Lower leg skin (tissue), 4 donors: Measurements from ENCODE around the gene CSNK1D. TPM values are rescaled to one million over a fixed set of nuclear protein-coding genes. Genes with fewer than 3 reads are reported as not detected.

Source experiments
- DNase-seq, 2 donors: peaks; one replicate each; pipeline ENCODE4 v3.0.0-alpha.2; 2019; ENCODE audit warnings: low spot score in 2 of 2
- H3K4me3 ChIP-seq: fragments of 200-600 bp; sonication (generic); 2 replicates; pipeline ENCODE4 v1.5.1; 2017; ENCODE audit warnings: mild to moderate bottlenecking, low read depth; ENCODE audit not compliant: poor library complexity, severe bottlenecking
- POLR2A ChIP-seq, 2 donors: fragments of 450-650 bp; IDR thresholded peaks; one replicate each; pipeline ENCODE4 v1.6.1; 2016 to 2017; ENCODE audit warnings: antibody characterized with exemption in 2 of 2, mild to moderate bottlenecking in 1 of 2, moderate library complexity in 1 of 2
- WGBS, 2 donors: methylation state at CpG; one replicate each; pipeline ENCODE4 v1.1.5; 2018; 5-methylcytosine and 5-hydroxymethylcytosine counted together
- intact Hi-C: fragments of 100-400 bp; cut with DNase I; formaldehyde crosslinking; loops from one replicate; pipeline ENCODE4 v1.15.0; 2023; ENCODE audit warnings: low total_unique reads
- total RNA-seq, 4 donors: library from RNA; depleted of rRNA; stranded (reverse); fragments of >200 nt; gene quantifications; one replicate each; pipeline ENCODE4 v1.1.0, GENCODE V29; 2016
- TF ChIP-seq, protein P1 (sequence below), 3 donors: fragments of 450-650 bp; IDR thresholded peaks; one replicate each; pipeline ENCODE4 v1.5.1; 2016; ENCODE audit warnings: antibody characterized with exemption in 3 of 3, mild to moderate bottlenecking in 3 of 3, moderate library complexity in 2 of 3

CSNK1D gene
- total RNA-seq, 4 donors from 2014 or later, result 46.0 to 88.4 (median 56.4) TPM

GRCh38 chr17:82204831-82205719 lies 68.4 kb downstream of the CSNK1D start:
- 57 to 62% methylated on average over 23 to 25 of the region's 25 CpGs for WGBS, 2 donors
- TF ChIP-seq POLR2A (IDR thresholded peaks at IDR 0.05), result no peak
- no peak for DNase-seq
- H3K4me3 ChIP-seq, result no peak overlapping the region
- intact Hi-C loops, result no loop called here

DNA sequence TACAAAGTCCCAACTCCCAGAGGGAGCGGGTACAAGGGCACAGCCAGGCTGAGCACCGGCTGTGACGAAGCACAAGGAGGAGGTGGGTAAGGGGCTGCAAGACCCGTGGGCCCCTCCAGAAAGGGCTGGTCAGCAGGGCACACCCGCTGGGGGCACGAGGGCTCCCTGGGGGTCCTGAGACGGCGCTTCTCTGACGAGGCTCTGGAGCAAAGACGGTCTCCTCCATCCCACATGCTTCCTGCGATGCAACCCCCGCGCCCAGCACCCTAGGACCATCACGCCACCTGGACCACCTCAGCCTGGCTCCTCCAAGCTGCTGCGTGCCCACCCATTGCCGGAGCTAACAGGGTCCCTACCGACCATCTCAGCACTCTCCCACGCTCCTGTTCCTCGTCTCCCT lies 69.6 kb downstream of the CSNK1D start:
- no peak overlapping the region for H3K4me3 ChIP-seq
- TF ChIP-seq, protein P1, sequence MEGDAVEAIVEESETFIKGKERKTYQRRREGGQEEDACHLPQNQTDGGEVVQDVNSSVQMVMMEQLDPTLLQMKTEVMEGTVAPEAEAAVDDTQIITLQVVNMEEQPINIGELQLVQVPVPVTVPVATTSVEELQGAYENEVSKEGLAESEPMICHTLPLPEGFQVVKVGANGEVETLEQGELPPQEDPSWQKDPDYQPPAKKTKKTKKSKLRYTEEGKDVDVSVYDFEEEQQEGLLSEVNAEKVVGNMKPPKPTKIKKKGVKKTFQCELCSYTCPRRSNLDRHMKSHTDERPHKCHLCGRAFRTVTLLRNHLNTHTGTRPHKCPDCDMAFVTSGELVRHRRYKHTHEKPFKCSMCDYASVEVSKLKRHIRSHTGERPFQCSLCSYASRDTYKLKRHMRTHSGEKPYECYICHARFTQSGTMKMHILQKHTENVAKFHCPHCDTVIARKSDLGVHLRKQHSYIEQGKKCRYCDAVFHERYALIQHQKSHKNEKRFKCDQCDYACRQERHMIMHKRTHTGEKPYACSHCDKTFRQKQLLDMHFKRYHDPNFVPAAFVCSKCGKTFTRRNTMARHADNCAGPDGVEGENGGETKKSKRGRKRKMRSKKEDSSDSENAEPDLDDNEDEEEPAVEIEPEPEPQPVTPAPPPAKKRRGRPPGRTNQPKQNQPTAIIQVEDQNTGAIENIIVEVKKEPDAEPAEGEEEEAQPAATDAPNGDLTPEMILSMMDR (IDR thresholded peaks at IDR 0.05), result no peak
- TF ChIP-seq POLR2A (IDR thresholded peaks at IDR 0.05), result no peak
- DNase-seq, result no peak
- intact Hi-C loops, result no loop called here
- 93% methylated on average over 17 to 19 of the region's 19 CpGs for WGBS, 2 donors

DNA sequence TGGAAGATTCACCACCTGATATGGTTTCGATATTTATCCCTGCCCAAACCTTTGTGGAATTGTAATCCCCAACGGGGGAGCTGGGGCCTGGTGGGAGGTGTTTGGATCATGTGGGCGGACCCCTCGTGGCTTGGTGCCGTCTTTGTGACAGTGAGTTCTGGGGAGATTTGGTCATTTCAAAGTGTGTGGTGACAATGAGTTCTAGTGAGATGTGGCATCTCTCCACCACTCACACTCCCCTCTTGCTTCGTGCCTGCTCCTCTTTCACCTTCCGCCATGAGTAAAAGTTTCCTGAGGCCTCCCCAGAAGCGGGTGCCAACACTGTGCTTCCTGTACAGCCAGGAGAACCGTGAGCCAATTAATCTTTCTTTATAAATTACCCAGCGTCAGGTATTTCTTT lies 70.5 kb downstream of the CSNK1D start:
- H3K4me3 ChIP-seq, result no peak overlapping the region
- TF ChIP-seq, protein P1 (IDR thresholded peaks at IDR 0.05), result no peak
- no peak for TF ChIP-seq POLR2A (IDR thresholded peaks at IDR 0.05)
- intact Hi-C loops, result no loop called here
- no peak for DNase-seq
- WGBS, 2 donors, result 76 to 78% methylated on average over 10 of the region's 10 CpGs

- 89 to 92% methylated on average over 19 to 23 of the region's 23 CpGs for WGBS, 2 donors
- no peak overlapping the region for H3K4me3 ChIP-seq
- intact Hi-C loops, result no loop called here
- no peak for DNase-seq
- no peak for TF ChIP-seq POLR2A (IDR thresholded peaks at IDR 0.05)
- TF ChIP-seq, protein P1 (IDR thresholded peaks at IDR 0.05), result no peak
Observed at GRCh38 chr17:82201498-82201910, 72.0 kb downstream of the CSNK1D start.

DNA sequence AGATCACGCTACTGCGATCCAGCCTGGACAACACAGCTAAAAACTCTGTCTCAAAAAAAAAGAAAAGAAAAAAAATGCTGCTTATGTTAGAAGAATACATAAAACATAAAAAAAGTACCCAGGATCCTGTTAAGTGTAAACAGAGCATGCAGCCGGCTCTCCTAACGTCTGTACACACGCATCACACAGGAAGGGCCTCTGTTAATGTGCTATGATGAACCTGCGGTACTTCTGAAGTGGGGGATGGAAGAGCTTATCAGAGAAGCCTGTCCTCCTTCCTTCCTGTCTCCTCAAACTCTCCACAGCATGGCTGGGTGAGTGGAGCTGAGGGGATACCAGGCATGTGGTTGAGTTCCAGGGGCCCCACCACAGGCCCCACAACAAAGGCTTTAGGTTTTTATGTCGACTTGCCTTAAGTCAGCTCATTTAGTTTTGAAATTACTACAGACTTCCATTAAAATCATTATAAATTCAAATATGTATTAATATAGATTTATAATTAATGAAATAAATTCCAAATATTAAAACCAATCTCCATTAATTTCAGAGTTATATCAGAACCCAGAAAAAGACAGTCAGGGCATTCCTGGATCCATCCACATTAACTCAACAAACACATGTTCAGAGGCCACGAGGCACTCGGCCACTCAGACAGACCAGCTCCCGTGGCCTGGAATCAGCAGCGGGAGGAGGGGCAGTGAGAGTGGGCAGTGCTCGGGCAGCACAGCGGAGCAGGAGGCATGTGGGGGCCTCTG lies 72.6 kb downstream of the CSNK1D start:
- 83 to 88% methylated on average over 13 of the region's 13 CpGs for WGBS, 2 donors
- H3K4me3 ChIP-seq, result no peak overlapping the region
- no peak for DNase-seq
- TF ChIP-seq, protein P1 (IDR thresholded peaks at IDR 0.05), result no peak
- no peak for TF ChIP-seq POLR2A (IDR thresholded peaks at IDR 0.05)
- intact Hi-C loops, result no loop called here

DNA sequence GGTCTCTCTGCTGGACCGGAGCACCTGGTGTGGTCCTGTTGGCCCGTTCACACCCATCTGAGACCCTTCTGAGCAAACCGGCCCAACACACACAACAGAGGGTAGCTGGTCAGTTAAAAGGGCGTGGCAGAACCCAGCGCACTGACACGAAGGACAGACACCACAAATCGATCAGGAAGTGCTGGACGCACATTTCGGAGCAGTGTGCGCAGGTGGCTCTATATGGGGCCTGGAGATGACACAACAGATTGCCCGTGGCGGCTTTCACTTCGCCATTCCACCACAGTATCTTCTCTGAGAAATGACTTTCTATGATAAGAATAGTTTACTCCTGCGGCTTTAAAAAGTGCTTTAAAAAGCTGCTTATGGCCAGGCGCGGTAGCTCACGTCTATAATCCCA lies 73.4 kb downstream of the CSNK1D start:
- intact Hi-C loops, result no loop called here

More for the DNA sequence above, 73.4 kb downstream of the CSNK1D start:
- no peak overlapping the region for H3K4me3 ChIP-seq
- 87 to 97% methylated on average over 17 of the region's 17 CpGs for WGBS, 2 donors
- TF ChIP-seq, protein P1 (IDR thresholded peaks at IDR 0.05), result no peak
- TF ChIP-seq POLR2A (IDR thresholded peaks at IDR 0.05), result no peak
- DNase-seq, result no peak
